Fibroblast of skin of back (primary cell): ENCODE measurements around the gene UNC93B1.
A peak's percentile ranks its signal among the peaks of the same experiment; 100 is the strongest.
"Not testable (repeated sequence)": the region's sequence is repeated elsewhere in the genome, so short reads cannot be mapped to it uniquely, and the experiment has no call there.

ENCODE experiments used
- DNase-seq: peaks from one replicate; pipeline ENCODE4 v3.0.0-alpha.2; 2013

UNC93B1 gene

GRCh38 chr11:68009391-68010089, 5.6 kb upstream of the UNC93B1 start:
- peak; percentile 57 for DNase-seq

DNA sequence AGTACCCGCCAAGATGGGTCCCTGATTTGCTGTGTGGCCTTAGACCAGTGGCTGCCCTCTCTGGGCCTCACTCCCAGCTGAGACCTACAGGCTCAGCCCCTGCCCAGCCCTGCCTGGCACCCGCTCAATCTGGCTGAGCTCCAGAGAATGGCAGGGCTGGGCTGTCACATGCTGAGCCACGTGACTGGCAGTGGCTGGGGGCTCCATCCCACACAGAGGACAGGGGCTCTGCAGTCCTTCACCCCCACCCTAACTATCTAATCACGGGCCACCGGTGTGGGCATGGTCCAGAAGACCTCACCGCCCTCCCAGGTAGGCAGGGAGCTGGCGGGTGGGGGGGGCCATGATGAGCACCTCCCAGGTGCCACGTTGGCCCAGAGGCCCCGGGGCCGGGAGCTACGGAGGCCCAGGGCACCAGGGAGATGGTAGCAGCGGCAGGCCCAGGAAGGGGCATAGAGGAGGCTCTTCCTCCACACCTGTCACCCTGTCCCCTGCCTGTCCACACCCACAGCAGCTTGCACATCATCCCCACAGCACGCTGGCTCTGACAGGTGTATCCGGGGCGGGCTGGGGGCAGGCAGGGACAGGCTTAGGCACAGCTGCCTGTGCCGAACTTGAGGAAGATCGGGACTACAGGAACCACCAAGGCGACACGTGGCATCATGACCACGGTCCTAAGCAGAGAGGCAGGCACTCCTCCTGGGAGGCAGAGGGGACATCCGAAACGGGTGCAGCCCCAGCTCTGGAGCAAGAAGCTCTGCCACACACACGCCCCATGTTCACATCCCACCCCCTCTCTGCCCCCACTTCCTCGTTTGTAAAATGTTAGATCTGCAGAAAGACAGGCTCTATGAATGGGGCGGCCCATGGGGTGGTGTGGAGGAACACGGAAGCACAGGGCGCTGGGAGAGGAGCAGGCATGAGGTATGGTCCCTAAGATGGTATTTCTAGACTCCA, 4.8 kb upstream of the UNC93B1 start:
- no peak for DNase-seq

- no peak for DNase-seq
These were observed 3.8 kb upstream of the UNC93B1 start for GRCh38 chr11:68007498-68008380.

DNA sequence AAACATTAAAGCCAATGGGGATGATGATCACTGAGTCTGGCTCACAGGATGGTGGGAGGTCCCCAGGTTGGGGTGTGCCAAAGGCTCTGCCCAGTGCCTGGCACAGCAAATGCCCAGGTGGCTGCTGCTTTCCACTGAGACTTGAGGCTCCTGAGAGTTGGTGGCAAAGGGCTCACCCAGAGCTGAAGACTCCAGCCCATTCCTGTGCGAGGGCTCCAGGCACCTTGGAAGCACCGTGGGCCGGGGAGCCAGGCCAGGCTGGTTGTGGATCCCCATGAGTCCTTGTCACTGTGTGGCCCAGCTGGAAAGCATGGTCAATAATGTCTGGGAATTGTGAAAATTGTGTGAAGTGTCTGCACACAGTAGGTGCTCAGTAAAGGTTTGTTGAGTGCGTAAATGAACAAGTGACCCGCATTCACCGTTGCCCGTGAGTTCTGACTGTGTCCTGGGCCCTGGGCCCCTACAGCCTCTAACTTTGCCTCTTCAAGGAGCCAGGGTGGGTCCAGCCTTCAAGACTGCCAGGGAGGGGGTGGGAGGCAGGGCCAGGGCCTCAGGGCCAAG, 2.8 kb upstream of the UNC93B1 start:
- no peak for DNase-seq

DNA sequence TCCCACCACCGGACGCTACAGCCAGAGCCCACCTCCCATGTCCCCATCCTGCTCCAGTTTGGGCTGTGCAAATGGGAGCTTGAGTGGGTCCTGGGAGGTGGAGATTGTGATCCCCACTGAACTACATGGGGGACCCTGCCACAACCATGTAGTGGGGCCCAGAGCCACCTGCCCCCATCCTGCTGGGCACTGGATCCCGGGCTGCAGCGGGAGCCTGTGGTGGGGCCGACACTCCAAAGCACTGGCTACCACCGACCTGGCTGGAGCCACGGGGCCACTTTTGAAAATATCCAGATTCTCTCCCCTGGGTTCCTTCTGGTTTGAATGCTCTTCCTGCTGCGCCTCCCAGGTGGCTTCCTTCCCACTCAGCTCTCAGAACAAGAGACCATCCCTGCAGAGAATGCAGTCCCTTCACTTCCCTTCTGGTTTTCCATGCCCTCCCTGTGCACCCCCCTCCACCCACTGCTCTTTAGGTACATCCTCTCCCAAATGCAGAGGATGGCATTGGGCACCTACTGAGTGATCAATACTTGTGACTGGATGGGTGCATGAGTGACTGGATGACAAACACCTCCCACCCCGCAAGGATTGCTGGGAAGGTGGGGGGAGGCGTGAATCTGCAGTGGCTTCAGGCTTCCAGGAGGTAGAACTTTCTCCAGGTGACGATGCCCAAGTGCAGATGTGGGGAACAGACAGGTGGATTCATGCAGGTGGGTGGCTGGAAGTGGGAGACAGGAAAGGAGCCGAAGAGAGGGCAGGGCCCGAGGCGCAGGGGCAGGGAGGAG, 846 bp upstream of the UNC93B1 start:
- no peak for DNase-seq

DNA sequence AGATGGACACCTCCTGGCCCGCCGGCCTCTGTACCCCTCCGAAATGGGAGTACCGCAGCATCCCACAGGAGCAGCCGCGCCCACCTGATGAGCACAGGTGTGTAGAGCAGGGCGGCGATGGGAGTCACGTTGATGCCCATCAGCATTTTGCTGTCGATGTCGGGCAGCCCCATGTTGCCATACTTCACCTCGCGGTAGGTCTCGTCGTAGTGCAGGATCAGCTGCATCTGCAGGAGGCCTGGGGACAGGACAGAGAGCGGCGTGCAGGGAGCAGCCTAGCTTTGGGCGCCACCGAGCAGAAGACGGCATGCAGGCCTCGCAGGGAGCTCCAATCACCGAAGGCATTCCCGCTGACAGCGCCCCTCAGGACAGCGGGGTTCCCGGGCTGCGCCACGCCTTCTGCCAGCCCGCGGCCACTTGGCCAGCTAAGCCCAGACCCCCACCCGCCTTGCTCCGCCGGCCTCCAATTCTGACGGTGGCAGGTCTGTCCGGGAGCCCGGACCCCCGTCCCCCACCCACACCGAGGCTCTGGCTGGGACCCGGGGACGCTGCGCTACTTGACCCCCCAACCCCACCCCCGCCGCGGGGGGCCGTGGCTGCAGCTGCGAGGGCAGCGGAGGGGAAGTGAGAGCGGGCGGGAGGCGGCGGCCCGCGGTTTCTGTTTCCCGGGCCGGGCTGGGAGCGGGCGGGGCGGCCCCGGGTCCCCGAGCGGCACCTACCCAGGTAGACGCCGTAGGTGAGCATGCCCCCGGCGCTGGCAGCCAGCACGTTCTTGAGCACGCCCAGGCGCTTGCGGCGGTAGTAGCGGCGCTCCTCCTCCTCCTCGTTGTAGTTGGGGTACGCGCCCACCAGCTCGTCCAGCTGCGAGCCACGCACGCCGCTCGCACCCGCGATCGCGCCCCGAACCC, 705 bp downstream of the UNC93B1 start:
- no peak for DNase-seq

GRCh38 chr11:68002575-68002937, 1.3 kb downstream of the UNC93B1 start:
- DNase-seq: no peak

- no peak for DNase-seq
These were observed 4.2 kb downstream of the UNC93B1 start for GRCh38 chr11:67999704-68000103.

DNA sequence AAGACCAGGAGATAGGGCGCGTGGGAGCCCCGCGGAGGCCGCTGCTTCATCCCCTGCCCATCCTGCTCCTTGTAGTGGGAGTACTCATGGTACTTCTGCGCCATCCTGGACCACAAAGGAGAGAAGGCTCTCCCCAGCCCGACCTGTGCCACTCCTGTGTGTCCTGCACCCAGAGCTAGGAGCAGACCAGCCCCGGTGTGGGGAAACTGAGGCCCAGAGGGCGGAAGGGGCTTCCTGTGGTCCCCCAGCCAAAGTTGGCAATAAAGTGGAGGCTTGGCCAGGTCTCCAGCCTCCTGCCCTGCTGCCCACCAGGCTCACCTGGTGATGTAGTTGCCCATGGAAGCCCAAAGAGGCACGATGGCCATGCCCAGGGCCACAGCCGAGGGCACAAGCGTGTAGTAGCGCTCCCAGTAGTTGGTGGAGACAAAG, 4.7 kb downstream of the UNC93B1 start:
- DNase-seq: no peak

DNA sequence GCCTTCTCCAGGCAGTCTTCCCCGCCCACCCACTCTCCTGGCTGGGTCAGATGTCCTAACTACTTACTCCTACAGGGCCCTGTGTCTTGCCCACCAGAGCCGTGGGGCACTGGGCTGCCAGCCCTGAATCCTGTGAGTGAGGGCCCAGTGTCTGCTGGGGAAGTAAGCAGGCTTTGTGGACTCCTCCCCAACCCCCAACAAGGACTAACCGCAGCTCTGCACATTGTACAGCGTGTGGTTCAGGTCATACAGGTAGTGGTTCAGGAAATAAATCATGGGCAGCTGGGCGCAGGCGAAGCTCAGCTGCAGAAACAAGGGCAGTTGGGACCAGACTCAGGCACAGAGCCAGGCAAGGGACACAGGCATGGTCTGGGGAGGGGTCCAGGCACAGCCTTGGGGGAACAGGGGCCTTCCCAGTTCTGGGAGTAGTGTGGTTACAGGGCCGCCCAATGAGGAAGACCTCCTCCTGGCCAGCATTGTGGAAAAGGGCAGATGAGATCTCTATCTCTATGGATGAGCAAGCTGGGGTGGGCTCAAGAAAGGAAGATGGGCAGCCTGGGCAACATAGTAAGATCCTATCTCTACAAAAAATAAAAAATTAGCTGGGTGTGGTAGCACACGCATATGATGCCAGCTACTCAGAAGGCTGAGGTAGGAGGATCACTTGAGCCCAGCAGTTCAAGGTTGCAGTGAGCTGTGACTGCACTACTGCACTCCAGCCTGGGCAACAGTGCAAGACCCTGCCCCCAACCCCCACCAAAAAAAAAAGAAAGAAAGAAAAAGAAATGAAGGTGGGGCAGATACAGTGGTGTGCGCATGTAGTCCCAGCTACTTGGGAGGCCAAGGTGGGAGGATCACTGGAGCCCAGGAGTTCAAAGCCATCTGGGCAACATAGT, 5.5 kb downstream of the UNC93B1 start:
- DNase-seq: no peak

- DNase-seq: no peak
These were observed 6.4 kb downstream of the UNC93B1 start for GRCh38 chr11:67997475-67997921.

DNA sequence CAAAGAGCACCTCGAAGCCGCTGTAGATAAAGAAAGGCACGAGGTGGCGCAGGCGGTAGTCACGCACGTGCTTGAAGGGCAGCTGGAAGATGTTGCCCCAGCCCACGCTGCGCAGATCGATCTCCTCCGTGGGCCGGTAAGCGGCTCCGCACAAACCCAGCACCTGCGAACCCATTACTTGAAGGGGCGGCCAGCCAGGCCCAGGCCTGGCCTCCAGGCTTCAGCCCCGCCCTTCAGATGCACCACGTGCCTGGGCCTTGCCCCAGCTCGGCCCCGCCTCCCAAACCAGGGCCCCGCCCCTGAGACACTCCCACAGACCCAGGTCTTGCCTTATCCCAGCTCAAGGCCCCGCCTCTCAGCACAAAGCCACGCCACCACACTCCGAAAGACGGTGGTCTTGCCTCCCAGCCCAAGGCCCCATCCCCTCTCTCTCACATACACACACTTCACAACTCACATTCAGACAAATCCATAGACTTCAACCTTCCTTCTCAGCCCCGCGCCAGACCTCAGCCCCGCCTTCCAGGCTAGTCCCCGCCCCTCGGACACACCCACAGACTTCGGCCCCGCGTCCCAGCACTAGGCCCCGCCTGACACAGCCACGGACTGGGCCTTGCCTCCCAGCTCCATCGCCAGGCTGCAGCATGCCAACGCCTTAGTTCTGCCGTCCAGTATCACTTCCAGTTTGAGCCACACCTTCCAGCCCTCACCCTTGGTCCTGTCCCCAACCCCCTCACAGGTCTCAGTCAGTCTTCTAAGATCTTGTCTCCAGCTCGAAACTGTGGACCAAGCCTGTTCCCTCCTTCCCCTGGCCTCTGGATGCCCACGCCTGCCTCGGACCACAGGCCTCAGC, 7.0 kb downstream of the UNC93B1 start:
- peak; percentile 55 for DNase-seq

- DNase-seq: no peak
These were observed 7.8 kb downstream of the UNC93B1 start for GRCh38 chr11:67996051-67996450.

- DNase-seq: not testable (repeated sequence)
These were observed 8.3 kb downstream of the UNC93B1 start for GRCh38 chr11:67995579-67995978.

- DNase-seq: not testable (repeated sequence)
These were observed 8.8 kb downstream of the UNC93B1 start for GRCh38 chr11:67995129-67995528.

GRCh38 chr11:67994387-67994786, 9.5 kb downstream of the UNC93B1 start:
- DNase-seq: not testable (repeated sequence)

GRCh38 chr11:67993821-67994220, 10.1 kb downstream of the UNC93B1 start:
- DNase-seq: not testable (repeated sequence)
